GM23338 (cell line): Measurements from ENCODE around the gene MAP2K5. TPM values are rescaled to one million over a fixed set of nuclear protein-coding genes. Genes with fewer than 3 reads are reported as not detected.

Experiments used
- ATAC-seq: fragments of 200-7000 bp; cut with Tn5 transposase; 3 replicates; pipeline ENCODE4 v1.9.1; 2020
- DNase-seq: peaks from one replicate; pipeline ENCODE4 v3.0.0-alpha.2; 2015; ENCODE audit warnings: low spot score
- H2AFZ ChIP-seq: fragments of 200-600 bp; sonication (generic); 2 replicates; pipeline ENCODE4 v1.8.0; 2016; ENCODE audit warnings: antibody characterized with exemption, mild to moderate bottlenecking, moderate library complexity
- H3F3A ChIP-seq: fragments of 200-600 bp; sonication (generic); replicated peaks from 2 replicates; pipeline ENCODE4 v1.8.0; 2017; ENCODE audit warnings: antibody characterized with exemption, mixed run types, low read depth
- H3K27ac ChIP-seq: fragments of 200-600 bp; sonication (generic); 2 replicates; pipeline ENCODE4 v1.6.1; 2016; ENCODE audit warnings: low read depth
- H3K27me3 ChIP-seq: fragments of 200-600 bp; sonication (generic); 2 replicates; pipeline ENCODE4 v1.8.0; 2016; ENCODE audit warnings: mild to moderate bottlenecking, mixed run types, moderate library complexity; ENCODE audit not compliant: insufficient read depth
- H3K36me3 ChIP-seq: fragments of 200-600 bp; sonication (generic); 2 replicates; pipeline ENCODE4 v1.8.0; 2016; ENCODE audit warnings: mild to moderate bottlenecking; ENCODE audit not compliant: insufficient read depth
- H3K4me1 ChIP-seq: fragments of 200-600 bp; sonication (generic); 2 replicates; pipeline ENCODE4 v1.8.0; 2016; ENCODE audit warnings: mild to moderate bottlenecking, moderate library complexity; ENCODE audit not compliant: insufficient read depth
- H3K4me2 ChIP-seq: fragments of 200-600 bp; sonication (generic); 2 replicates; pipeline ENCODE4 v1.7.1; 2017; ENCODE audit warnings: mixed run types
- H3K4me3 ChIP-seq: fragments of 200-600 bp; sonication (generic); 2 replicates; pipeline ENCODE4 v1.6.1; 2016; ENCODE audit warnings: mixed run types
- H3K79me2 ChIP-seq: fragments of 200-600 bp; sonication (generic); replicated peaks from 2 replicates; pipeline ENCODE4 v1.8.0; 2017; ENCODE audit warnings: mild to moderate bottlenecking; ENCODE audit not compliant: insufficient read depth
- H3K9me2 ChIP-seq: fragments of 200-600 bp; sonication (generic); 2 replicates; pipeline ENCODE4 v1.8.0; 2017; ENCODE audit not compliant: insufficient read depth
- H4K20me1 ChIP-seq: fragments of 200-600 bp; sonication (generic); replicated peaks from 2 replicates; pipeline ENCODE4 v1.8.0; 2017; ENCODE audit warnings: mild to moderate bottlenecking; ENCODE audit not compliant: insufficient read depth
- H3K27ac Mint-ChIP-seq: 2 replicates; pipeline ENCODE4 v1.8.0; 2020; ENCODE audit warnings: inconsistent platforms, mild to moderate bottlenecking, moderate library complexity, mixed read lengths
- H3K27me3 Mint-ChIP-seq: 3 replicates; pipeline ENCODE4 v1.8.0; 2022; ENCODE audit warnings: low read depth, mild to moderate bottlenecking, moderate library complexity, mixed read lengths, inconsistent platforms; ENCODE audit not compliant: insufficient read depth, poor library complexity
- H3K36me3 Mint-ChIP-seq: 3 replicates; pipeline ENCODE4 v1.8.0; 2021; ENCODE audit warnings: low read depth, mild to moderate bottlenecking, inconsistent platforms, moderate library complexity, mixed read lengths
- H3K4me1 Mint-ChIP-seq: 3 replicates; pipeline ENCODE4 v1.8.0; 2020; ENCODE audit warnings: mild to moderate bottlenecking, inconsistent platforms, mixed read lengths
- H3K4me3 Mint-ChIP-seq: 3 replicates; pipeline ENCODE4 v1.8.0; 2021; ENCODE audit warnings: moderate library complexity, mild to moderate bottlenecking, inconsistent platforms, mixed read lengths
- H3K9me3 Mint-ChIP-seq: 3 replicates; pipeline ENCODE4 v1.8.0; 2020; ENCODE audit warnings: moderate library complexity, mild to moderate bottlenecking, inconsistent platforms, mixed read lengths
- EZH2 ChIP-seq: fragments of 200-600 bp; sonication (generic); IDR thresholded peaks from one replicate; pipeline ENCODE4 v1.8.0; 2017; ENCODE audit warnings: antibody characterized with exemption, mild to moderate bottlenecking, low read depth; ENCODE audit not compliant: unreplicated experiment
- EZH2phosphoT487 ChIP-seq: fragments of 200-600 bp; sonication (generic); IDR thresholded peaks from one replicate; pipeline ENCODE4 v1.8.1; 2018; ENCODE audit warnings: antibody characterized with exemption; ENCODE audit not compliant: unreplicated experiment
- JUNB ChIP-seq: IDR thresholded peaks from one replicate; pipeline ENCODE4 v1.6.1; 2016; ENCODE audit warnings: antibody characterized with exemption; ENCODE audit not compliant: unreplicated experiment
- REST ChIP-seq: IDR thresholded peaks from one replicate; pipeline ENCODE4 v1.6.1; 2018; ENCODE audit warnings: antibody characterized with exemption; ENCODE audit not compliant: unreplicated experiment
- STAT1 ChIP-seq: IDR thresholded peaks from one replicate; pipeline ENCODE4 v1.6.1; 2016; ENCODE audit warnings: antibody characterized with exemption; ENCODE audit not compliant: unreplicated experiment
- ZNF114 ChIP-seq: fragments of 250-450 bp; sonication (Bioruptor Pico); IDR thresholded peaks from 2 replicates; pipeline ENCODE4 v1.5.0; 2020; ENCODE audit warnings: mild to moderate bottlenecking, moderate library complexity
- polyA plus RNA-seq: library from polyadenylated mRNA; unstranded; fragments of >200 nt; fragmentation: Nextera tagmentation; extraction: Ambion mirVana; gene quantifications from 2 replicates; pipeline ENCODE4 v1.2.1, GENCODE V29; 2016
- total RNA-seq: library from RNA; depleted of rRNA; stranded (reverse); fragments of >200 nt; shearing (Covaris generic); gene quantifications from 2 replicates; pipeline ENCODE4 v1.2.3, GENCODE V29; 2014

Gene MAP2K5
- total and polyA plus RNA-seq, 2 experiments from 2014 or later = 6.5 to 13.6 TPM

- peaks cover 46% of the 10 kb centered on the region for H3K4me1 ChIP-seq
- H3K4me2 ChIP-seq = peak overlapping the region; percentile 77
- Mint-ChIP-seq H3K9me3 (peaks cover 7% of the 10 kb centered on the region; the same call in 1 of the 3 replicates), H3K36me3 (no peaks in the 10 kb centered on the region), H3K27me3 (peaks cover 89% of the 10 kb centered on the region), H3K27ac (no peak overlapping the region), H3K4me3 (peak overlapping the region; percentile 66), H3K4me1 (peaks cover 38% of the 10 kb centered on the region)
- DNase-seq (peak; percentile 55), ATAC-seq (no peak)
- peaks cover 35% of the 10 kb centered on the region for H3F3A ChIP-seq
- no peaks in the 10 kb centered on the region for H3K79me2 ChIP-seq
- no peaks in the 10 kb centered on the region for H3K9me2 ChIP-seq
- no peaks in the 10 kb centered on the region for H3K36me3 ChIP-seq
- no peak overlapping the region for H3K27ac ChIP-seq
- TF ChIP-seq ZNF114 (CRISPR knock-in tag) (no peak), STAT1 (no peak), EZH2phosphoT487 (peak; percentile 66), EZH2 (peak; percentile 95)
- peaks cover 8% of the 10 kb centered on the region; the same call in 1 of the 2 replicates for H4K20me1 ChIP-seq
- H2AFZ ChIP-seq = no peak overlapping the region
- peaks cover 100% of the 10 kb centered on the region for H3K27me3 ChIP-seq
- peak overlapping the region; percentile 53 for H3K4me3 ChIP-seq
Observed at GRCh38 chr15:67829647-67830504, 287.4 kb downstream of the MAP2K5 start.

GRCh38 chr15:67831363-67831762, 288.9 kb downstream of the MAP2K5 start:
- Histone ChIP-seq H3K36me3 (no peaks in the 10 kb centered on the region), H3K4me1 (peaks cover 44% of the 10 kb centered on the region), H3K9me2 (no peaks in the 10 kb centered on the region), H4K20me1 (peaks cover 8% of the 10 kb centered on the region; the same call in 1 of the 2 replicates), H2AFZ (no peak overlapping the region), H3K27me3 (peaks cover 100% of the 10 kb centered on the region), H3K79me2 (no peaks in the 10 kb centered on the region), H3F3A (peaks cover 29% of the 10 kb centered on the region), H3K27ac (no peak overlapping the region), H3K4me2 (no peak overlapping the region), H3K4me3 (no peak overlapping the region)
- H3K4me1 Mint-ChIP-seq = peaks cover 34% of the 10 kb centered on the region
- H3K36me3 Mint-ChIP-seq = no peaks in the 10 kb centered on the region
- no peak for ATAC-seq
- DNase-seq = no peak
- H3K27ac Mint-ChIP-seq = no peak overlapping the region
- H3K9me3 Mint-ChIP-seq = peaks cover 7% of the 10 kb centered on the region; the same call in 1 of the 3 replicates
- H3K27me3 Mint-ChIP-seq = peaks cover 90% of the 10 kb centered on the region
- H3K4me3 Mint-ChIP-seq = no peak overlapping the region
- TF ChIP-seq JUNB = no peak
- TF ChIP-seq STAT1 = no peak
- TF ChIP-seq EZH2 = peak; percentile 68
- TF ChIP-seq REST = no peak
